DMS 273 (cell line): ENCODE measurements around the gene SPATA16.
"Not testable (repeated sequence)": the region's sequence is repeated elsewhere in the genome, so short reads cannot be mapped to it uniquely, and the experiment has no call there.

Source experiments
- DNase-seq: peaks from one replicate; lab custom pipeline; 2025; ENCODE audit not compliant: unreplicated experiment; lab: John Stamatoyannopoulos, UW

Gene SPATA16

DNA sequence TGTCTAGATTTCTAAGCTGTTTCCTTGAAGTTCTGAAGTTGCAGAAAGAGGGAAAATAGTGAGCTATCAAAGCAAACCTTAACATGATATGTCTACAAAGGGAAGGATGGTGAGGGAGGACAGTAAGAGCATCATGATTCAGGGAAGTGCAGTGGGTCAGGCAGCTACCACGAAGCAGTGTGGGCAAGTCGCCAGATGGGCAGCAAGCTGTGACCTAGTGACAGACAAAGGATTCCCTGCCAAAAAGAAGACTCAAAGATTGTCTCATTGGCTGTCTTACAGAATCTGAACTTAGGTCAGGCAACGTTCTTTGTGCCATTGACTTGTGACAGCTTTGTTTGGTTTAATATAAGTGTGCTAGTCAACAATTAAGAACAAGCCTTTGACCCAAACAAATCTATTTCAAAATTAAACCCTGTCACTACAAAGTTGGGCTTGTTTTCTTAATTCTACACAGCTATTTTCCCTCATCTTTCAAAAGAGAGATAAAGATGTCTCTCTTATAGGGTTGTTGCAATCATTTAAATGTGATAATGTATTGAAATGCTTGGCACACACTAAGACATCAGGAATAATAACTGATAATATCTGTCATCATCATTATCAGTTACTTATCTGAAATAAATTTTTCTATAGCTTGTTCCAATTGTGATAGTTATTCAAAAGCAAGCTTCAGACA is 237.3 kb downstream of the SPATA16 start:
- DNase-seq: peak; percentile 8

DNA sequence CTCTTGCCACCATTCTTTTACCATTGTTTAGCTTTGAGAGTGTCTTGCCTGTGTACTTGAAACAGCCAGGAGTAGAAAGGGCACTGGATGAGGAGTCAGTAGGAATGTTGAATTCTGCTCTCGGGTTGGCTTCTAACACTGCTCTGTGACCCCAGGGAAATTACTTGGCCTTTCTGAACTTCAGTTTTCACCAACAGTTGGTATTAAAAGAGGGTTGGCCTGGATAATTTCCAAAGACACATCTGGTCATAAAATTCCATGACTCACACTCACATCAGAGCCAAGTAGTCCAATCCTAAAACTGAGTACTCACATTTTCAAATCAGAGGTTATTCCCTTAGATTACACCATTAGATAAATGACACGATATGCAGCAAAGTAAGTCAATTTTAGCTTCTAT is 248.9 kb downstream of the SPATA16 start:
- DNase-seq: peak; percentile 55

DNA sequence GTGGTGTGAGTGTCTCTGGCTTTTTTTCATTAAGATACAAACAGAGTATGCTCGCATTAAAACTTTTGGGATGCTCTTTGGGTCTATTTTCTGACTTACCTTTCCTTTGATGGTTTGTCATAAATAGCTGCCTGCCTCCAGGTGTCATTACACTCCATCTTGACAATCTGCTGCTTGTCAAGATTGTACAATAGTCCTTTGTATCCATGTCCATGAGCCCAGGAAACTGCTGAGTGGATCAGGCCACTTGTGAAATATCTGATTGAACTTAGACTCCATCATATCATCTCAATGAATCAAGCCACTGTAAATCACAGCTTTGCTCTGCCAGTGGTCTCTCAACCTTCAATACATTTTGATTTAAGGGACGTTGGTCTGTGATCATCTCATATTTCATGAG is 255.3 kb downstream of the SPATA16 start:
- no peak for DNase-seq

DNA sequence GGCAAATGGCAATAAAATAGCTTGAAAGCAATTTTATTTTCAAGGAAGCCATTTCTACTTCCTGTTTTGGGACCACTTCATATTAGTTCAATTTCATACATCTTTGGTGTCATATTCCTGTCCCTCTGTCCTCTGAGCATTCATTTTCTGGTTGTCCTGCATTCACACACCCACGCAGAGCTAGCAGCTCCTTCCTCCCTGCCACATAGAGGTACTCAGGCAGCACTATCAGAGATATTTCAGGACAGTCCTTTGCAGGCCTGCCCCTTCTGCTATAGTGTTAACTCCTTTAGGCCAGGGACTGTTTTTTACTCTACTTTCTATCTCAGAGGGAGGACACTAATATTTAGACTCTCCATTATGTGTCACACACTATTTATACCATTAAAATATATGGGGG is 258.5 kb downstream of the SPATA16 start:
- DNase-seq: no peak

DNA sequence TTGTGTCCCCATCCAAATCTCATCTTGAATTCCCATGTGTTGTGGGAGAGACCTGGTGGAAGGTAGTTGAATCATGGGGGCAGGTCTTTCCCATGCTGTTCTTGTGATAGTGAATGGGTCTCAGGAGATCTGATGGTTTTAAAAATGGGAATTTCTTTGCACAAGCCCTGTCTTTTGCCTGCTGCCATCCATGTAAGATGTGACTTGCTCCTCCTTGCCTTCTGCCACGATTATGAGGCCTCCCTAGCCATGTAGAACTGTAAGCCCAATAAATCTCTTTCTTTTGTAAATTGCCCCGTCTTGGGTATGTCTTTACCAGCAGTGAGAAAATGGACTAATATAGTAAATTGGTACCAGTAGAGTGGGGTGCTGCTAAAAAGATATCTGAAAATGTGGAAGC is 261.7 kb downstream of the SPATA16 start:
- not testable (repeated sequence) for DNase-seq

DNA sequence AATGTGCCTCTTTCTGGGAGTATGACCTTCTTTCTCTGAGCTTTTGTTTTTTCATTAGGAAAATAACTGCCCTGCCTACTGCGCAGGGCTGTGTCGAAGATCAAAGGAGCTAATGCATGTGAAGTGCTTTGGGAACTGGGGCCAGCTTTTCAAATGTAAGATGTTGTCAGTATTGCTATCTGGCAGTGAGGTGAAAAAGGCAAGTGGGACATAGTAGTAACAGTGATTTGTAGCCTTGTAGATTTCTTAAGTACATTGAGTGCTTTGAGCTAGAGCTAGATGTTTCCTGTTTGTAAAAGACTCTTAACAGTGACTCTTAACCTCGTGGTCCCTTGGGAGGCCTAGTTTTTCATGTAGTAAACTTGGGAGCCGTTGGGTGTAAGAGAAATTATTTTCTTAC is 264.0 kb downstream of the SPATA16 start:
- DNase-seq: no peak

DNA sequence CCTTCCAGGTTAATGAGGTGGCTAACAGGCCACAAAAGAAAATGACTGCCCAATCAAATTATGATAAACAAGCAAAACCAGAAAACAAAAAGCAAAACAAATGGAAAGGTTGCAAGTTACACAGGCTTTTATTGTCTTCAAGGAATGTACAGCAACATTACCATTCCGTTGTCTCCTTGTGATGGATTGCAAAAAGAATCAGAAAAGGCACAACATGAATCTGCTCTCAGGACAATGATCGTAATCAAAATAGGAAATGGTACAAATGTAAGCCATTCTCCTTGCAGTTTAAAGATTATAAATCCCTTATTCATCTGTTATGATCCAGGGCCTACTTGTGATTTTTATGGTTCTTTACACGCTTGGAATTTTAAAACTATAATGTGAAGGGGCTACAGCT is 264.7 kb downstream of the SPATA16 start:
- DNase-seq: no peak

DNA sequence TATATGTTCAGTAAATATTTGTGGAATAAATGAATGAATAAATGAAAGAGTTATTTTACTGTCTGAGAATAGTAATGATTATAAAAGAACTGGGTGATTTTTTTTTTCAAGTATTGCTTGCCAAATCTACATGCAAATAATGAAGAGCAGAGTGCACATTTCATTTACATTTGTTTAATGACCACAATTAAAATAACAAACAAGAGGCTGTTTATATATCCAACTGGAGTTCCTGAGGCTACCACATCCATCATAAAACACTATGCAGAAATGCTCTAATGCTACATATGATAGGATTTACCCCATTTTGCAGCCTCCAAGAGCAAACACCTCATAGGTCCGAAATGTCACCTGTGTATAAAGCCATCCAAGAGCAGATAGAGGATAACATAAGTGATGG is 266.0 kb downstream of the SPATA16 start:
- no peak for DNase-seq

DNA sequence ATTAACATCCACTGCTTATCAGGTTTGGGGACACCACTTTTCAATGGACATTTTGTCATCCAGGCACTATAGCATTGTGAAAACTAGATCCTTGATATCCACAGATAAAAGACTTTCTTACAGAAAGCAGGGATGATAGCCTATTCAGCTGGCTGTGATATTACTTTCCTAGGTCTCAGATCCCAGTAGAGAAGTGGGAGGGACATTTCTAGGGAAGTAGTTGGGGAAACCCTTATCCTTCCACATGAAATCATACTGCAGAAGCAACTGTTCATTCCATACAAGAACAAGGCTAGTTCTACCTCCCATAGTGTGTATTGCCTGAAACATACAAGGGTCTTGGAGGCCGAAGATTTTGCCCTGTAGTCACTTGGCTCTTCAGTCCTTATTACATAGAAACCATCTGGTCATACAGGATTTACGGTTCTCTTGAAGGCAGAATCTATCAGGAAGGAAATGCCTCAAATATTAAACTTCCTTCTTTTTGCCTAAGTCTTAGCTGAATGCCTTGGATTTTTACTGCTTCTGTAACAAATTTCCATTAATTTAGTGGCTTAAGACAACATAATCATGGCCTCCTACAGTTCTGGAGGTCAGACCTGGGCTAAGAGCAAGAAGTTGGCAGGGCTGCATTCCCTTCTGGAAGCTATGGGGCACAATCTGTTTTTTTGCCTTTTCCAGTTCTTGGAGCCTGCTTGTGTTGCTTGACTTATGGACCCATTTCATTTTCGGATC is 271.1 kb downstream of the SPATA16 start:
- DNase-seq: peak; percentile 24

DNA sequence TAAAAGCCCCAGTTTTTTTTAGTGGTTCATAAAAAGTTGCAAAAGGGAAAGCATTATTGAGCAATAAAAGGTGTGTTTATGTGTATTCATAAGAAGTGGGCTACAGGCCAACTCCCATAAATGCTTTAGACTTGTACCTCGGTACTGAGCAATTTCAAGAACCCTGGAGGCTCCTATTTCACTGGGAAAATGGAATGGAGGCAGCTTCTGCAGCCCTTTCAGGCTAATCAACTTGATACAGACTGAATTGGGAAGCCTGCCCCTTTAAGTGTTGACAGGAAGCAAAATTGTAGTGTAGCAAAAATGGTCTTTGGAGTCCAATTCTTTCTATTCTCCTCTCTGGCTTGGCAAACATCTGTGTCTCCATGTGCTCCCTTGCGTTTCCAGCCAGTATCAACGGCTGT is 271.7 kb downstream of the SPATA16 start:
- DNase-seq: peak; percentile 38

DNA sequence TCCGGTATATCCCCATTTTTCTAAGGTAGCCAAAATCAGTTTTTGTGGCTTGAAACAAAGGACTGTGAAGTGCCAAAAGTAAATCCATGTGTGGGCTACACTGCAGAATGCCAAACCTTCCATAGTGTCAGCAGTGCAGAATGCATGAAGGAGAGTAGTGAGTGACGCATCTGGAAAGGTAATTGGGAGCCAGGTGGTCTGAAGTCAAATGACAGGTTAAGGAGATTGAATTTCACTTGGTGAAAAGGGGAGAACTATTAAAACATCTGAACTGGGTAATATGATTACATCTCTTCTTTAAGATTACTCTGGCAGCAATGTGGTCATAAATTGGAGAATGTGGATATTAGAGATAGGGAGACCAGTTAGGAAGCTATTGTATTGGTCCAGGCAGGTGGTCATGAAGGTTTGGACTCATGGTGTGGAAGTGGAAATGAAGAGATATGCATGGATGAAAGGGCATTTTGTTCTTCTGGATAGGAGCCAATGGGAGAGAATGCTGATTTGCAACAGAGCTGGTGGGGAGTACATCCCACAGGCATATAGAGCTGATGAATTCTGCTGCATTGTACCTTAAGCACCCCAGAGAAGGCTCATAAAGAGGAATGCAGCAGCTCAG is 272.3 kb downstream of the SPATA16 start:
- DNase-seq: peak; percentile 60

DNA sequence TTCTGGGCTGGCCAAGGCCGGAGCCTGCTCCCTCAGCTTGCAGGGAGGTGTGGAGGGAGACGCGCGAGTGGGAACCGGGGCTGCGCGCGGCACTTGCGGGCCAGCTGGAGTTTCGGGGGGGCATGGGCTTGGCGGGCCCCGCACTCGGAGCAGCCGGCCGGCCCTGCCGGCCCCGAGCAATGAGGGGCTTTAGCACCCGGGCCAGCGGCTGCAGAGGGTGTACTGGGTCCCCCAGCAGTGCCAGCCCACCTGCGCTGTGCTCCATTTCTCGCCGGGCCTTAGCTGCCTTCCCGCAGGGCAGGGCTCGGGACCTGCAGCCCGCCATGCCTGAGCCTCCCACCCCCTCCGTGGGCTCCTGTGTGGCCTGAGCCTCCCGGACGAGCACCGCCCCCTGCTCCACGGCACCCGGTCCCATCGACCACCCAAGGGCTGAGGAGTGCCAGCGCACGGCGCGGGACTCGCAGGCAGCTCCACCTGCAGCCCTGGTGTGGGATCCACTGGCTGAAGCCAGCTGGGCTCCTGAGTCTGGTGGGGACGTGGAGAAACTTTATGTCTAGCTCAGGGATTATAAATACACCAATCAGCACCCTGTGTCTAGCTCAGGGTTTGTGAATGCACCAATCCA is 274.2 kb downstream of the SPATA16 start:
- not testable (repeated sequence) for DNase-seq

DNA sequence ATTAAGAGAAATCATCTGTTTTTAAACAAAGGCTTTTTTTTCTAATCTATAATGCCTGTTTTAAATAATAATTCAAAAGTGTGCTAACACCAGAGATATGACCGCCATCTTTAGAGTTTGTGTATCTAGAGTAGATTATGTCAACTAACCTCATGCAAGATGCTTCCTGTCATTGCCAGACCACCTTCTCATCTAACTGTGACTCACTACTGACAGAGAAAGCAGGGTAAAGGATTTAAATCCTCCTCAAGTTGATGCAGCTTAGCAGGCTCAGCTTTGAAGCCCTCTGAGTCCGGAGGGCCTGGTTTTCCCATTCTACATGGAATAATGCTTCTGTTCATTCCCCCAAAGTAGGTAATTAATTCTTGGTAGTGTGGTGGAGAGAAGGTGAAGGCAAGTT is 282.0 kb downstream of the SPATA16 start:
- no peak for DNase-seq

DNA sequence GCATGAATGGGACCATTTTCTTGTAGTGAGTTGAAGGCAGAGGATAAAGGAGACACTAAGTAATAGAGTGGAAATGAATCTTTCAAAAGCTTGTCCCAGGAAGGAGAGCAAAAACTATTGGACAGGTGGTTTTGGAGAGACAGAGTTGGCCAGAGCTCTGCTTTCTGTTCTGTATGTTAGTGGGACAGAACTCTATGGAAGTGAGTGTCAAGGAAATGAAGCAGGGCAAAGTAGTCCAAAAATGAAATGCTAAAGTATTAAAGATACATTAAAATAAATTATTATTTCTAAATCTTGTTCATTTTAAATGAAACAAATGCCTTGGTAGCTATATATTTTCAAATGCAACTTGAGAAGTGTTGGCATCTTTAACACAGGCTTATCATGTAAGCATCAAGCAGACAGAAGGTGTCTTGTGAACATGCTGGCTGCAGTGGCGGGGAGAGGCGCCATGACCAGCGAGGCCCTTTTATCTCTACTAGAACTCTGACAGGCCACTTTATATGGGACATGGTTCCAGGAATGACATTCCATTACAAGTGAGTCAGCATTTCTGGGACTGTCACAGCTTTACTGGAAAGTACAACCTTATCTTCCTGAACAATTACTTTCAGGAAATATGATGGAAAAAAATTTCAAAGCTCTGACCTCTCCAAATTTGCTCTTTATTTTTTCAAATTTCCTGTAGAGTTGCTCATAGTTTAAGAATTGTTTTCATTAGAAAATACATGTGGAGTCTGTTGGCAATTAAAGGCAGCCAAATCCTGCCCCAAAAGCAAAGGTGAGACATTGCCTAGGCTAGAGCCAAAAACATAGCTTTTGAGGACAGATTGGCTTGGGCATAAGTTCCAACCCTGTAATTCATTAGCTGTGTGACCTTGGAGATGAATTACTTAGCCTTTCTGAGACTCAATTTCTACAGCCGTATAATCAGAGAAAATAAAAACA is 284.0 kb downstream of the SPATA16 start:
- DNase-seq: peak; percentile 43

DNA sequence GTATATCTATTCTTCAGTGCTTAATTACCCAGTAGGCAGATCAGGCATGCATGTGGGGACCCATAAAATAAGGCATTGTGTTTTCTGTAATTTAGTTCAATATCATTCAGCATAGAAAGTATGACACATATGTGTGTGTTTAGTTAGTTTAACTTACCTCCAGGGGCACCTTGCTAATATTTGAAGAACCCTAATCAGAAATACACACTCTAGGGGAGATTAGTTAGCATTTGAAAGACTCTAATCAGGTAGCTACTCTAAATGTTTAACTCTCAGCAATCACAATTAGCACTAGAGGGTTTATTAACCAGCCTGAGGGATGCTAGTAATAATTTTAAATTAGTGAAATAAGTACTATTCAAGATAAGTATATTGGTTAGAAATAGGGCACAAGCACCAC is 286.0 kb downstream of the SPATA16 start:
- DNase-seq: no peak

DNA sequence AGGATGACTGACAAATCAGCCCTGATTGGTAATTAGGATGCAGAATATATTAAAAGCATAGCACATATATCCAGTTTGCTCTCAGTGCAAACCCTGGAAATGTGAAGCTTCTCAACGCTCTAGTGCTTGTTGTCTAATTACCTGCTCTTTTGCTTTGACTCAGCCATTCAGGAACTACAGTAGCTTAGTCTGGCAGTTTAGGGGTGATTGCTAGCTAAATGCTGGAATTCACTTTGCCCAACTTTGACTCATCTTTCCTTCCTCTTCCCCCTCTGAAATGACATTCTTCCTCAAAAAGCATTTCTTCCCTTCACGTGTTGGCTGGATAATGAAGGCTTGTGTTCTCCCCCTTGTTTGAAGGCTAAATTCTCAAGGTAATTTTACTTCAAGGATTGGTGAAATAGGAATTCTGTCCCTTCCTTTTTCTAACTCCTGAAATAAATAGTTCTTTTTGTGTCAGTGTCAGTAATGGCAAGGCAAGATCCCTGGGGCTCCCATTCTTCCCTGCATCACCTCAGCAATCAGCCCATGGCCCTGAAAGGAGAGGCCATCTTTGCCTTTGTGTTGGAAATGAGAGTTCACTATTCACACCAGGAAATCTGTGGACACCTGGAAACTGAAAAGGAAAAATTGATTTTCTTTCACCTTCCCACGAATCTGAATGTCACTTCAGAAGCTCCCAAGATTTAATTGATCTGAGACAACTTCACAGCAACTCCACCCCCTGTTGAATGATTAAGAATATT is 286.9 kb downstream of the SPATA16 start:
- DNase-seq: no peak

DNA sequence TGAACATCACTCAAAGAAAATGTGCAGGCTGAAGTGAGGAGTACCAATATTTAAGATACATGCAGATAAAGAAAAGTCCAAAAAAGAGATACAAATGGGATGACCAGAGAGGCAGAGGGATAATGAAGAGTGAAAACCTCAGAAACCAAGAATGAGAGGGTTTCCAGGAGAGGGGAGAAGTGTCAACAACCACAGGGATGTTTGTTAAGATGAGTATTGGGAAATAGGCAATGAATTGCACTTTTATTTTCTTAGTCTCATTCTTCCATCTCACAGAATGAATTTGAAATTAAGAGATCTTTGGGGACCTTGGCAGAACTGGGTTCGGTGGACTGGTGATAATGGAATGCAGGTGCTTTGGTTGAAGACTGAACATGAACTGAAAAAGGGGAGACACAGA is 288.0 kb downstream of the SPATA16 start:
- DNase-seq: no peak

DNA sequence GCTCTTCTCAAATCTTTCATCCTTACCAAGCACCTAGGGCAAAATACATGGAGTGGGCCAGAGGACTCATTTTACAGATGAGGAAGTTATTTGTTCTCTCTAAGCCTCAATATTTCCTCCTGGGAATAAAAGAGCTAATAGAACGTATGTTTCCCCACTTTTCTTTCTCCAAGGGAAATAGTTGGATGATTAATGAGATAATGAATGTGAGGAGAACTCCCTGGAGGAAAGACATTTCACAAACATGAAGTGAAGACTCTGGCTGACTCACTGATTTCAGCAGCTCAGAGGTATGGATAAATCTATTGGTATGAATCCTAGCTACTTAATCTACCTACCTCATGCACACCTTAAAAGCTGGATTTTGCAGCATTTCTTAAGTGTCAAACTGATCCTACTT is 292.1 kb downstream of the SPATA16 start:
- DNase-seq: no peak

DNA sequence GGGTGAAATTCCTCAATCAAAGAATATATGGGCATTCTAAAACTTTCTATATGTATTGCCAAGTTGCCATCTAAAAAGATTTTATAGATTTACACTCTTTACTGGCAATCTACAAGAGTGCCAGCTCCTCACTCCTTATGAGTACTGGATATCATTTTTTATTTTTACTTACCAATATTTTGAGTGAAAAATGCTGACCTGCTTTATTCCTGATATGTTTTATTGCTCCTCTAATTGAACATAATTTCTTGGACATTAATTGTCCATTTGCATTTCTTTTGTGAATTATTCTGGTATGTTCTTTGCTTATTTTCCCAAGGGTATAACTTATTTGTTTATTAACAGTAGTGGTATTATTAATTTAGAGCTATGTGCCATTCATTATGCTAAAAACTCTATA is 293.7 kb downstream of the SPATA16 start:
- DNase-seq: no peak

DNA sequence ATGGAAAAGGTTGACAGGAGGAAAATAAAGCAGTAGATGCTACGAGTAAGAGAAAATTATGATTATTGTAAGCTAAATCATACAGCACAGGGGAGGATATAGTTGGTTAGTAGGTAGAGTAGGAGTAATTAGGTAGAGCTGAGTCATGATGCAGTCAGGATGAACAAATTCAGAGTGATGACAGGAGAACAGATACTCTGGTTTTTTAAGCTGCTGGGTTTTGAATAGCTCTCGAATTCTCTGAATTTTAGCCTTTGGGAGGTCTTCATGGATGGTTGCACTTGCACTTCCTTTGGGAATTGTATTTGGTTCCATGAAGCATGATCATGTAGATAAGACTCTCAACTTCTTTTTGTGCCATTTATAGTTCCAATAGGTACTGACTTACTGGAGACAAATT is 294.3 kb downstream of the SPATA16 start:
- DNase-seq: no peak
